Superior temporal gyrus (tissue), 1 donor: Measurements from ENCODE around the gene UCK2.

Experiments
- DNase-seq: peaks from one replicate; pipeline ENCODE4 v3.0.0-alpha.2; 2016; ENCODE audit errors: extremely low spot score

Gene UCK2

DNA sequence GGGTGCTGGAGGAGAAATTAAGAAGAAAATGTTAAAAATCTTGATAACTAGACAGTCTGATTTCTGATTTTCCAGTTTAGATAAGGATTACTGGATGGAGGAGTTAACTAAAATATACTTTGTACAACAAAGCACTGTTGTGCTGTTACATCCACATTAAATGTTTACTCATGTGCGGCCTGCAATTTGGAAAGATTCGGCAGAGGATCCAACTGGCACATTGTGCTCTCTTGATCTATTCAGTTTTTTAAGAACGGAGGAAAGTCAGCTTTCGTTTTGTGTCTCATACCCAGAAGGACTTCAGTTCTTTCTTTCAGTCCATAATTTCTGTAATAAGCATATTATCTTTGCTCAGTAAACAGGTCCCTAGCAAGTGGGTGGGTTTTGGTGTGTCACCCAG, 52.5 kb downstream of the UCK2 start:
- DNase-seq, result no peak

GRCh38 chr1:165880993-165881392, 53.6 kb downstream of the UCK2 start:
- DNase-seq, result no peak

DNA sequence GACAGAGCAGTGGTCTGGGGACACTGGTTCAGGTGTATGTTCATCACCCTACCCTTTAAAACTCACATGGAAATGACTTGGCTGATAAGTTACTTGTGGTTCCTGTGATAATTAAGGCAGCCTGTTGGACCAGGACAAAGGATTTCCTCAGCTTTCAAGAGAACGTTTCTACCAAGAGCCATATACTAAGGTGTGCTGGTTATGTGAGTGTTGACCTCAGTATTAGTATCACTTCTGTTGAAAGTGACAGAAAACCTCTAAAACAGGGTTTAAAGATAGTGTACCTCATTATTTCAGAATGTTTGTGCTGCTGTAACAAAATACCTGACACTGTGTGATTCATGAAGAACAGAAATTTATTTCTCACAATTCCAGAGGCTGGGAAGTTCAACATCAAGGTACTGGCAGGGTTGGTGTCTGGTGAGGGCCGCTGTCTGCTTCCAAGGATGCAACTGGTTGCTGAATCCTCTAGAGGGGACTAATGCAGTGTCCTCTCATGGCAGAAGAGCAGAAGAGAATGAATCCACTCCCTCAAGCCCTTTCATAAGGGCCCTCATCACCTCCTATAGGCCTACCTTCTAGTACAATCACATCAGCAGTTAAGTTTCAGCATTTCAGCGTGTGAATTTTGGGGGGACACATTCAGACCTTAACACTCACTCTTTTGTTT, 54.9 kb downstream of the UCK2 start:
- DNase-seq, result no peak

GRCh38 chr1:165883056-165883455, 55.6 kb downstream of the UCK2 start:
- no peak for DNase-seq

- DNase-seq, result no peak
Measured at GRCh38 chr1:165884009-165884689, 56.7 kb downstream of the UCK2 start.

DNA sequence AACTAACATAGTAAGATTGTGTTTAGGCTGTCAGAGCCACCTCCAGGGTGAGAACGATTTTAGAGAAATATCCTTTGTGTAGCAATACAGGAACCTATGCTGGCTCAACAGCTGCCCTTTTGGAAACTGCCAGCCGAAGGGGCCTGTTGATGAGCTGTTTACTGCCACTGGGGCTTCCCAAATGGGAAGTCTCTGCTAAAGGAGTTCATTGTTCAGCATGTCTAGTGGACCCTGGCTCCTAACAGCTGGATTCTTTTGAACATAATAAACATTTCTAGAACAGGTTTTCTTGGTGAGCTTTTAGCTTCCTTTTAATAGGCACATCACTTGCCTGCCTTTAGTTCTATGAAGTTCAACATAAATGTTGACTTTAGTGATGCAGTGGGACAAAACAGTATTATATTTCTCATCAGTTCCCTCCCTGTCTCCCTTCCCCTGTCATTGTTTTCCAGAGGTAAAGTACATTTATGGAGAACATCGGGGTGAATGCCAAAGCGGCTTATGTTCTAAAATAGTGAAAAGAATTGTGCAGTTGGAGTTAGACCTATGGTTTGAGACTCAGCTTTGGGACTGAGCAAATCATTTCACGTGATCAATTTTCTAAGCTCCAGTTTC, 57.4 kb downstream of the UCK2 start:
- DNase-seq, result peak; percentile 23

GRCh38 chr1:165885305-165885694, 57.9 kb downstream of the UCK2 start:
- no peak for DNase-seq

DNA sequence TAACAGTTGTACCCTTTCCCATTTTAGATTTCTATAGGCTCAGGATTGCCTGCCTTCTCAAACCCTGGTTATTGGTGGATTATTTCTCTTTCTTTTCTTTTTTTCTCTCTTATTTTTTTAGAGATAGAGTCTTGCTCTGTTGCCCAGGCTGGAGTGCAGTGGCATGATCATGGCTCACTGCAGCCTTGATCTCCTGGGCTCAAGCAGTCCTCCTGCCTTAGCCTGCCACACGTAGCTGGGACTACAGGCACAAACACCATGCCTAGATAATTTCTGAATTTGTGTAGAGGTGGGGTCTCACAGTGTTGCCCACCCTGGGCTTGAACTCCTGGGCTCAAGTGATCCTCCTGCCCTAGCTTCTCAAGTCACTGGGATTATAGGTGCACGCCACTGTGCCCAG, 58.8 kb downstream of the UCK2 start:
- DNase-seq, result no peak

DNA sequence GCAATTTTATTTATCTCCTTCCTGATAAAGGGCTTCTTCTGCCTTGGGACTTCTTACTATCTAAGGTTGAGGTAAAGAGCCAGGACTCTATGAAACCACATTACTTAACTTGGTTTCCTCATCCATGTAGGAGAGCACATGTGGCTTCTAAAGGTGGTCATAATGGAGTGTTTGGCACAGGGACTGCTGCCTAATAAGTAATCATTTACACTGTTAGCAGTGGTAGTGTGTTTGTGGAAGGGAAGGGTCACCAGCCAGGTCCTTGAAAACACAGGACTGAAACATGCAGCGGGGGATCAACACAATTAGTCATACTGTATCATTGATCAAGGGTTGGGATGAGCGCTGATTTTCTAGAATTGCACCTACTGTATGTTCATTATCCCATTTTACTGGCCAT, 59.6 kb downstream of the UCK2 start:
- DNase-seq, result no peak

DNA sequence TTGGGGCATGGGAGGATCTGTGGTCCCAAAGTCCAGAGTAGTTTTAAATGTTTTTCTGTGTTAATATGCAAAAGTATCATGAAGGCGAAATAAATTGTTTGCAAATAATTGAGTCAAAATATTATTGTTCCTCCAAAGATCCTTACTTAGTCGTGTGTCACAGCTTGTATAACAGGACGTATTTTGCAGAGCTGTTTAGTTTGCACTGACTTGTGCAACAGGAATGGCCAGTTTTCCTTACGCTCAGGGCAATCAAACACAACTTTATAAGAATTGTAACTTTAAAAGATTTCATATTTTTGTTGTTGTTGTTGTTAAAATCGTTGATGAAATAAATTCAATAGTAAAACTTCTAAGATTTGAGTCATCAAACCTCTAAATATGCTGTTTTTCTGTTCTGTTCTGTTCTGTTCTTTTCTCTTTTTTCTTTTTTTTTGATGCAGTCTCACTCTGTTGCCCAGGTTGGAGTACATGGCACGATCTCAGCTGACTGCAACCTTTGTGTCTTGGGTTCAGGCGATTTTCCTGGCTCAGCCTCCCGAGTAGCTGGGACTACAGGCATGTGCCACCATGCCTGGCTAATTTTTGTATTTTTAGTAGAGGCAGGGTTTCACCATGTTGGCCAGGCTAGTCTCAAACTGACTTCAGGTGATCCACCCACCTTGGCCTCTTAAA, 60.6 kb downstream of the UCK2 start:
- DNase-seq, result no peak

DNA sequence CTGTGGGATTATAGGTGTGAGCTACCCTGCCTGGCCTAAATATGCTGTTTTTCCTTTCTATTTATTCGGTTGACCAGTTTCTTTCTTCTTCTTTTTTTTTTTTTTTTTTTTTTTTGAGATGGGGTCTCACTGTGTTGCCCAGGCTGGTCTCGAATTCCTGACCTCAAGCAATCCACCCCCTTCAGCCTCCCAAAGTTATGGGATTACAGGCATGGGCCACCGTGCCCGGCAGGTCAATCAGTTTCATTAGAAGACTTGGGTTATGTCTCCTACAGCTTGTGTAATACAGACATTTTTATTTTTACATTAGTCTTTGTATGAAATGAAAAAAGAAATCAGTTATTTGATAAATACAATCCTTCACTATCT, 61.1 kb downstream of the UCK2 start:
- no peak for DNase-seq

GRCh38 chr1:165890684-165891083, 63.3 kb downstream of the UCK2 start:
- no peak for DNase-seq

GRCh38 chr1:165891111-165891860, 63.9 kb downstream of the UCK2 start:
- no peak for DNase-seq

DNA sequence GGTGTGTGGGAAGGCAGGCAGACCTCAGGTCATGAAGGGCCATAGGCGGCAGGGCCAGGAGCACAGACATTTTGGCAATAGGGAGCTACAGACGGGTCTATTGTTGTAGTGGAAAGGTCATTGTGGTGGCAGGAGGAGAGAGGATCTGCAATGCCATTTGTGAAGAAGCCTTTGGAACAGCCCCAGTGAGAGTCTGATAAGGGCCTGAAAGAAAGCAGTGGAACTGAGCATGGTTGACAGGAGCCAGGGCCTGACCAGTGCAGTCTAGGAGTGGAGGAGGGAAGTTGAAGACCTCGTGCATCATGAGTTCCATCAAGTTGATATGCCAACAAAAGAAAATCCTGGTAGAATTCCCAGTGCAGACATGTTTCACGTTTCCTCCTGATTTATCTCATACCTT, 65.5 kb downstream of the UCK2 start:
- DNase-seq, result no peak

DNA sequence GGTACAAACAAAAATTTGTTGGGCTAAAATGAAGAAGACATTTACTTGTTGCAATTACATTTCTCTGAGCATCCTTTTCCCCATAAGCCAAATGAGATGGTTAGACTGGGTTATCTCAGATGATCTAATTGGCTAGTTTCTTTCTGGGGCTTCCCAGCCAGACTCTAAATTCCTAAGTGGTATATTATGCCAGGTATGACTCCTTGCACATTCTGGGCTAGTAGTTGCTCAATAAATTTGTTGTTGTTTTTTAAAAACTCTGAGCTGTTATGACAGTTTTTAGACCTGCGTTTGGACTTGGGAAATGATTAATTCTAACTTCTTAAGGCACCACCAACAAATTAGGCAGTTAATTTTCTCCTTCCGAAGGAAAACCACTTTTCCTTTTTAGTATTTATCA, 66.1 kb downstream of the UCK2 start:
- DNase-seq, result no peak

DNA sequence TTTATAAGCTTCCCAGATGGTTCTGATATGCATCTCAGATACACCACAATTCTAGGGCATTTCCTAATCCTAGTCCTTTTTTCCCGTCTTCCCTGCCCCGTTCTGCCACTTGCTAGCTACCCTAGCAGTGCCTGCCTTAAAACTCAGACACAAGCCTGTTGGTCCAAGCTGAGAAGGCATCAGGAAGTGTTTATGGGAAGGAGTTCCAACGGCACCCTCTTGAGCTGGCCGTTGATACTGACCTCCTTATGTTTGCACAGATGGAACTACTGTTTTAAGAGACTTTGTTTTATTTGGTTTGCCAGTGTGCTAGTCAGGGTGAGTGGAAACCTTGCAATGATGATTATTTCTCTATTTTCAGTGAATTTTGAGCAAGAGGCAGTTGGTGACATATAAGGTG, 67.2 kb downstream of the UCK2 start:
- no peak for DNase-seq

GRCh38 chr1:165895451-165895871, 68.0 kb downstream of the UCK2 start:
- no peak for DNase-seq

DNA sequence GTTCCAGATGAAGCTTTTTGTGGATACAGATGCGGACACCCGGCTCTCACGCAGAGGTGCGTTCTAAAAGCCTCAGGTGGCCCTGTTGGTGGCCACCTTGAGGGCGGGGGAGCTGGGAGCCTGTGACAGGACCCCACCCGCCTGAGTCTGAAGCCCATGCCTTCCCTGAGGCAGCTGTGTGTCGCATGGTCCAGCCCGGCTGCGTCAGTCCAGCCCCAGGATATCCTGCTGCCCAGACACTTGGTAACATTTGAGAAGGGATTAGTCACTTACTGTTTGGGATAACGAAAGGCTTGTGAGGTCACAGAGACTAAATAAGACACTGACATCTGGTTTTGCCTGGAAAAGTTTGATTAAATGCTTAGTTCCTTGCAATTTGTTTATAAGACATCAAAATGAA, 68.9 kb downstream of the UCK2 start:
- DNase-seq, result no peak

DNA sequence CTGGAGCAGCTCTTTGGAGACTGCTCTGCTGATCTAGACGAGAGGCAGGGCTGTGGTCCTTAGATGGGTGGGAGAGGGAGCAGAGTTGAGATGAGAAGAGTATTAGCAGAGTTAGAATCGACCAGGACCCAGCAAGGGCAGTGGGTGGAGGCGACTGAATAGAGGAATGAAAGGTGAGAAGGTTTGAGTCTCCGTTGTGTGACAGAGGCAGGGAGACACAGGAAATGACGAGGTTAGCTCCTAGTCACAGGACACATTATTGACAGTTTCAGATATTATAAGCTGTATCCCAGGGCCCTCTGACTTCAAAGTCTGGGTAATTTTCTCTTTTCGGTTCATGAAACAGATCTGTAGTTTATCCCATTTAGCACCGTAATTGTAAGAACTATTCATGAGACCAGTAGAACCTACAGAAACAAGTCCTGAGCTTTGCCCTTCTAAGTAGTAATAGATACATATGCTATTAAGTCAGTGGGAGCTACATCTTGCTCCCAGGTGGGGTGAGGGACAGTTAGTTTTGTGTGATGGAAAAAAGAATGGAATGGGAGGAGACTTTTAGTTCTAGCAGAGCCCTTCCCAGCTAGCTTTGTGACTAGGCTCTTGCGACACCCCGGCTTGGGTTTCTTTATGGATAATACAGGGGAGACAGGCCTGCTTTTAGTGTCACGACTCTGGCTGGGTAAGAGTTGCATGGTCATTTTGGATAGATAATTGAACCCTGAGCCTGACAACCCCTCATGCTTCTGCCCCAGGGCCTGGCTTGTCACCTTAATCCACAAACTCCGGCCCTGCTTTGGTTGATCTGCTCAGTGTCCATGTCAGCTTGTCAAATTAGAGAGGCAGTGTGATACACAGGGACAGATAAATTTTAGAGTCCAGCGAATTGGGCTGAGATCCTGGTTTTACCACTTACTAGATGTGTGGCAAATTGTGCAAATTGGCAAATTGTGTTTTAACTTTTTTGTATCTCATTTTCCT, 70.2 kb downstream of the UCK2 start:
- no peak for DNase-seq

DNA sequence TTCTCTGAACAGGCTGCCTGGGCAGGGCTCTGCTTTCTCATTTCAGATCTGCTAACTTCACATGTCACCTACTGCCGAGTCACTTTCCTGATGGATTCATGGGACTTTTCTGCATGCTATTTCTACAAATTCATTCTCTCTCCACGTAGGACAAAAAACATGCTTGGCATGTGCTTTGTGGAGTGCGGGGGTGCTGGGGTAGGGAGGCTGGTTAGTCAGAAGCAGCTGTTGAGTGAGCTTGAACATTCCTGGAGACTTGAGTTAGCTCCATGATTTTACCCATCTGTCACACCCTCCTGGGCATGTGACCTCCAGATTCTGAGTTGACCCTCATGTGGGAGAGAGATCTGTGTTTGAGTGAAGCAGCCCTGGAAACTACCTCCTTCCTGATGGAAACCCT, 71.4 kb downstream of the UCK2 start:
- DNase-seq, result peak; percentile 27

DNA sequence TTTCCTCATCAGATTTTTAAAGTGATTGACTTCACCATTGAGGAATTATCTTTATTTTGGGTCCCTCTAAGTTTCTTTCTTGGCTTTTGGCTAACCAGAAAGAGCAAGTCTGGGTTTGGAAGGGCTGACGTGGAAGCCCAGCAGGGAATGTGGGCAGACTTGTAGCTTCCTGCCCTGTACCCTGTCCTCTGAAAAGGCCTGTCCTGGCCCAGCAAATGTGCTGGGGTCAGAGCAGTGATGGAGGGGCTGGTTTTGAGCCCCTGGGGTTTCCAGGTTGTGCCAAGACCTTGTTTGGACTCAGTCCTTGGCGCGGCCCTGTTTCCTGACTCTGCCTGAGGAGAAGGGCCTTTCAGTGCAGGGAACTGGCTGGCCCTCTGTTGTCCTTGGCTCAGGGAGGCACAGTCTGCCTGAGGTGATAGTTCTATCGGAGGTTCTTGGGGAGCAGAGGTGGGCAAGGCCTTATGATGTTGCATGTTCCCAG, 72.1 kb downstream of the UCK2 start:
- DNase-seq, result no peak
